H9 (cell line): ENCODE measurements around the gene CUL4A. TPM values are rescaled to one million over a fixed set of nuclear protein-coding genes. Genes with fewer than 3 reads are reported as not detected.
A peak's percentile ranks its signal among the peaks of the same experiment; 100 is the strongest.

Experiments used
- DNase-seq: peaks from one replicate; pipeline ENCODE4 v3.0.0-alpha.2; 2017
- H2AFZ ChIP-seq: one replicate; pipeline ENCODE4 v1.6.1; 2013; ENCODE audit warnings: mild to moderate bottlenecking, low read length, control low read depth, moderate library complexity
- H2AK5ac ChIP-seq: 2 replicates; pipeline ENCODE4 v1.6.1; 2013; ENCODE audit warnings: low read length, control low read depth, mixed read lengths; ENCODE audit not compliant: insufficient read length
- H2BK120ac ChIP-seq: one replicate; pipeline ENCODE4 v1.6.1; 2013; ENCODE audit warnings: low read depth, mild to moderate bottlenecking, low read length, control low read depth, inconsistent platforms; ENCODE audit not compliant: poor library complexity, severe bottlenecking
- H2BK12ac ChIP-seq: 2 replicates; pipeline ENCODE4 v1.6.1; 2013; ENCODE audit warnings: low read length, control low read depth, mixed read lengths, low read depth; ENCODE audit not compliant: insufficient read length
- H2BK15ac ChIP-seq: 2 replicates; pipeline ENCODE4 v1.6.1; 2013; ENCODE audit warnings: low read depth, low read length, control low read depth
- H2BK20ac ChIP-seq: one replicate; pipeline ENCODE4 v1.6.1; 2013; ENCODE audit warnings: low read depth, mild to moderate bottlenecking, low read length, control low read depth, inconsistent platforms; ENCODE audit not compliant: poor library complexity, severe bottlenecking
- H2BK5ac ChIP-seq: 2 replicates; pipeline ENCODE4 v1.6.1; 2013; ENCODE audit warnings: low read length, control low read depth, mixed read lengths; ENCODE audit not compliant: insufficient read length
- H3K14ac ChIP-seq: 2 replicates; pipeline ENCODE4 v1.6.1; 2013; ENCODE audit warnings: low read length, control low read depth; ENCODE audit not compliant: insufficient read depth
- H3K18ac ChIP-seq: 2 replicates; pipeline ENCODE4 v1.6.1; 2013; ENCODE audit warnings: low read depth, mild to moderate bottlenecking, mixed read lengths, low read length, control low read depth; ENCODE audit not compliant: insufficient read length
- H3K23ac ChIP-seq: 2 replicates; pipeline ENCODE4 v1.6.1; 2013; ENCODE audit warnings: low read length, control low read depth, mixed read lengths, low read depth; ENCODE audit not compliant: insufficient read length
- H3K23me2 ChIP-seq: 2 replicates; pipeline ENCODE4 v1.6.1; 2013; ENCODE audit warnings: low read depth, mild to moderate bottlenecking, mixed read lengths, low read length, control low read depth; ENCODE audit not compliant: insufficient read length, poor library complexity, severe bottlenecking
- H3K27ac ChIP-seq: 2 replicates; pipeline ENCODE4 v1.5.1; 2013; ENCODE audit warnings: low read length, control low read depth, mixed read lengths, low read depth; ENCODE audit not compliant: insufficient read length
- H3K27me3 ChIP-seq: 2 replicates; pipeline ENCODE4 v1.6.1; 2013; ENCODE audit warnings: low read length, control low read depth, inconsistent platforms; ENCODE audit not compliant: insufficient read depth
- H3K4ac ChIP-seq: 2 replicates; pipeline ENCODE4 v1.6.1; 2013; ENCODE audit warnings: low read depth, mild to moderate bottlenecking, control low read depth, inconsistent platforms, low read length, moderate library complexity
- H3K4me1 ChIP-seq: 2 replicates; pipeline ENCODE4 v1.6.1; 2013; ENCODE audit warnings: low read length, control low read depth, inconsistent platforms; ENCODE audit not compliant: insufficient read depth
- H3K4me2 ChIP-seq: 2 replicates; pipeline ENCODE4 v1.6.1; 2013; ENCODE audit warnings: low read length, control low read depth, mixed read lengths; ENCODE audit not compliant: insufficient read length, insufficient read depth
- H3K56ac ChIP-seq: 2 replicates; pipeline ENCODE4 v1.6.1; 2013; ENCODE audit warnings: low read depth, mild to moderate bottlenecking, mixed read lengths, low read length, control low read depth; ENCODE audit not compliant: insufficient read length
- H3K79me1 ChIP-seq: 2 replicates; pipeline ENCODE4 v1.6.1; 2013; ENCODE audit warnings: low read depth, mild to moderate bottlenecking, moderate library complexity, low read length, control low read depth, inconsistent platforms; ENCODE audit not compliant: insufficient read depth, poor library complexity, severe bottlenecking
- H3K79me2 ChIP-seq: 2 replicates; pipeline ENCODE4 v1.6.1; 2013; ENCODE audit warnings: low read length, control low read depth, inconsistent platforms; ENCODE audit not compliant: insufficient read depth
- H3K9ac ChIP-seq: 2 replicates; pipeline ENCODE4 v1.6.1; 2013; ENCODE audit warnings: low read length, control low read depth, mixed read lengths; ENCODE audit not compliant: insufficient read length; ENCODE audit errors: extremely low read depth
- H3K9me3 ChIP-seq: one replicate; pipeline ENCODE4 v1.6.1; 2013; ENCODE audit warnings: low read depth, low read length, inconsistent platforms; ENCODE audit not compliant: control insufficient read depth
- H3T11ph ChIP-seq: one replicate; pipeline ENCODE4 v1.6.1; 2013; ENCODE audit warnings: mild to moderate bottlenecking, low read length, control low read depth, inconsistent platforms
- H4K20me1 ChIP-seq: one replicate; pipeline ENCODE4 v1.6.1; 2013; ENCODE audit not compliant: control insufficient read depth, insufficient read length, insufficient read depth
- H4K5ac ChIP-seq: 2 replicates; pipeline ENCODE4 v1.6.1; 2013; ENCODE audit warnings: low read depth, mild to moderate bottlenecking, mixed read lengths, low read length, control low read depth; ENCODE audit not compliant: insufficient read length
- H4K8ac ChIP-seq: replicated peaks from 2 replicates; pipeline ENCODE4 v1.6.1; 2013; ENCODE audit warnings: low read length, control low read depth, mixed read lengths, low read depth; ENCODE audit not compliant: insufficient read length
- H4K91ac ChIP-seq: 2 replicates; pipeline ENCODE4 v1.6.1; 2013; ENCODE audit warnings: low read depth, mild to moderate bottlenecking, moderate library complexity, mixed read lengths, low read length, control low read depth; ENCODE audit not compliant: insufficient read length
- H3K27ac Mint-ChIP-seq, 3 experiments: 2 replicates in 2 of 3; 3 replicates in 1 of 3; pipeline ENCODE4 v1.8.0; 2020 to 2021; ENCODE audit warnings: mixed read lengths in 3 of 3, mild to moderate bottlenecking in 1 of 3, moderate library complexity in 1 of 3
- H3K27me3 Mint-ChIP-seq: 2 replicates; pipeline ENCODE4 v1.8.0; 2021; ENCODE audit warnings: low read depth, mild to moderate bottlenecking, moderate library complexity, mixed read lengths
- H3K36me3 Mint-ChIP-seq, 3 experiments: 2 replicates in 2 of 3; 3 replicates in 1 of 3; pipeline ENCODE4 v1.8.0; 2020 to 2021; ENCODE audit warnings: low read depth in 3 of 3, mixed read lengths in 3 of 3; ENCODE audit not compliant: insufficient read depth in 1 of 3
- H3K4me1 Mint-ChIP-seq, 2 experiments: 2 replicates each; pipeline ENCODE4 v1.8.0; 2020; ENCODE audit warnings: mixed read lengths in 2 of 2
- H3K4me3 Mint-ChIP-seq, 2 experiments: 2 replicates in 1 of 2; 3 replicates in 1 of 2; pipeline ENCODE4 v1.8.0; 2020 to 2021; ENCODE audit warnings: mild to moderate bottlenecking in 2 of 2, mixed read lengths in 2 of 2, moderate library complexity in 1 of 2
- H3K9me3 Mint-ChIP-seq, 2 experiments: 2 replicates in 1 of 2; 3 replicates in 1 of 2; pipeline ENCODE4 v1.8.0; 2020; ENCODE audit warnings: mild to moderate bottlenecking in 2 of 2, mixed read lengths in 2 of 2, moderate library complexity in 1 of 2
- WGBS: extraction: QIAGEN DNeasy Blood & Tissue Kit; methylation state at CpG from one replicate; pipeline ENCODE4 v1.1.7; 2013; ENCODE audit warnings: missing lambda C conversion rate, low lambda C conversion rate, mixed read lengths; ENCODE audit not compliant: insufficient read length; ENCODE audit errors: extremely low coverage; 5-methylcytosine and 5-hydroxymethylcytosine counted together
- total RNA-seq: library from RNA; stranded (reverse); gene quantifications from 2 replicates; pipeline ENCODE4 v1.2.1, GENCODE V29; 2021
- TF ChIP-seq, protein P1 (sequence below): fragments of 200-600 bp; sonication (generic); conservative IDR thresholded peaks from 3 replicates; pipeline ENCODE4 v1.8.0; 2021; ENCODE audit warnings: antibody characterized with exemption, mild to moderate bottlenecking

Gene CUL4A
- total RNA-seq, 1 experiment from 2014 or later, result 97.9 TPM

DNA sequence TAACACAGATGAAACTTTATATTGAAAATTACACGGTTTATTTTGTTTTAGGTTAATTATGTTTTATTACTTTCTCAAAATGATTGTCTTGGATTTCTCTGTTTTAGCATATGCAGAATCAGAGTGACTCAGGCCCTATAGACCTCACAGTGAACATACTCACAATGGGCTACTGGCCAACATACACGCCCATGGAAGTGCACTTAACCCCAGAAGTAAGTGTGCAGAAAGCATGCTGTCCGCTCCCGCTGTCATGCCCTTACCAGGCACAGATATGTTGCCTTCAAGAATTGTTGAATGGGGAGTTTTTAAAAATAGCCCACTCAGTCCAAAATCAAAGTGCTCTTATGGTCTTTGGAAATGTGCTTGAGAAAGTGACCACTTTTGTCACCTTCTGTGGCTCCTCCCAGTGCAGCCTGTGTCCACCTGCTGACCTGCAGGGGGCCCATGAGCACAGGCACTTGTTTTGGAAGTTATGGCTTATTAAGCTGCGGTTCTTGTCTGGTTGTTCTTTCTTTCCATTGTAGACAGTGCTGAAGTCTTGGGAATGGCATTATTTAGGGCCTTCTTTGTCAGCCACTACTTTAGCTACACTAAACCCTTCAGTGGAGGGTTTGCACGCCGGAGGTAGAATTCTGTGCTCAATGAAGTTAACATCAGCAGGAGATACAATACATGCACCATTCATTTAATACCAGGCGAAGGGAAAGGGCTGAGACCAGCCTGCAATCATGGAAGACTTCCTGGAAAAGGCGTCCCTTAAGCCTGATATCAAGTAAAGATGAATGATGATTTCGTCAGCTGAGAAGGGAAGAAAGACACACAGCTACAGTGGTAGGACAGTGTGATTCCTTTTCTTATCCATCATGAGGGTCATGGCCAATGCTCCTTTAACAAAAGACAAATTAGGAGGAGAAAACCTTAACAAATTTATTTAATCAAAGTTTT is 36.7 kb downstream of the CUL4A start:
- H3K4me1 Mint-ChIP-seq, result peaks cover 18 to 19% of the 10 kb centered on the region in 2 experiments
- no CpG with 5 or more reads among the region's 10 CpGs for WGBS
- H3K27ac ChIP-seq, result no peak overlapping the region

More for the DNA sequence above, 36.7 kb downstream of the CUL4A start:
- H3K36me3 Mint-ChIP-seq, result peaks cover 50 to 98% (median 83%) of the 10 kb centered on the region in 3 experiments; a peak in 6 of 7 replicates
- Histone ChIP-seq H2AK5ac (no peak overlapping the region), H2BK5ac (no peak overlapping the region), H4K8ac (no peak overlapping the region), H3K4me2 (no peak overlapping the region), H2BK12ac (no peak overlapping the region), H2AFZ (no peak overlapping the region), H3K18ac (no peak overlapping the region), H4K5ac (no peak overlapping the region), H2BK20ac (no peak overlapping the region), H4K91ac (no peak overlapping the region), H2BK120ac (no peak overlapping the region), H3K23me2 (no peaks in the 10 kb centered on the region), H3K23ac (no peak overlapping the region), H3K9ac (no peak overlapping the region), H3K14ac (no peak overlapping the region), H3K4me1 (peaks cover 3% of the 10 kb centered on the region; the same call in 1 of the 2 replicates), H3K79me1 (no peaks in the 10 kb centered on the region), H3K79me2 (no peaks in the 10 kb centered on the region), H2BK15ac (no peak overlapping the region), H3K4ac (no peak overlapping the region), H3K9me3 (no peaks in the 10 kb centered on the region), H3T11ph (no peak overlapping the region), H4K20me1 (no peaks in the 10 kb centered on the region), H3K27me3 (no peaks in the 10 kb centered on the region), H3K56ac (no peak overlapping the region)
- H3K27ac Mint-ChIP-seq, result peak overlapping the region in 2 of 3 experiments; percentile 47 to 57; a peak in 2 of 7 replicates
- TF ChIP-seq, protein P1, sequence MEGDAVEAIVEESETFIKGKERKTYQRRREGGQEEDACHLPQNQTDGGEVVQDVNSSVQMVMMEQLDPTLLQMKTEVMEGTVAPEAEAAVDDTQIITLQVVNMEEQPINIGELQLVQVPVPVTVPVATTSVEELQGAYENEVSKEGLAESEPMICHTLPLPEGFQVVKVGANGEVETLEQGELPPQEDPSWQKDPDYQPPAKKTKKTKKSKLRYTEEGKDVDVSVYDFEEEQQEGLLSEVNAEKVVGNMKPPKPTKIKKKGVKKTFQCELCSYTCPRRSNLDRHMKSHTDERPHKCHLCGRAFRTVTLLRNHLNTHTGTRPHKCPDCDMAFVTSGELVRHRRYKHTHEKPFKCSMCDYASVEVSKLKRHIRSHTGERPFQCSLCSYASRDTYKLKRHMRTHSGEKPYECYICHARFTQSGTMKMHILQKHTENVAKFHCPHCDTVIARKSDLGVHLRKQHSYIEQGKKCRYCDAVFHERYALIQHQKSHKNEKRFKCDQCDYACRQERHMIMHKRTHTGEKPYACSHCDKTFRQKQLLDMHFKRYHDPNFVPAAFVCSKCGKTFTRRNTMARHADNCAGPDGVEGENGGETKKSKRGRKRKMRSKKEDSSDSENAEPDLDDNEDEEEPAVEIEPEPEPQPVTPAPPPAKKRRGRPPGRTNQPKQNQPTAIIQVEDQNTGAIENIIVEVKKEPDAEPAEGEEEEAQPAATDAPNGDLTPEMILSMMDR, result peak; percentile 43; the same call in 2 of the 3 replicates
- H3K27me3 Mint-ChIP-seq, result no peaks in the 10 kb centered on the region
- H3K4me3 Mint-ChIP-seq, result no peak overlapping the region
- no peaks in the 10 kb centered on the region for H3K9me3 Mint-ChIP-seq
- DNase-seq, result no peak
